GM12878 (cell line): ENCODE data around the gene GNG5. TPM values are rescaled to one million over a fixed set of nuclear protein-coding genes. Genes with fewer than 3 reads are reported as not detected.
A peak's percentile ranks its signal among the peaks of the same experiment; 100 is the strongest.

Experiments
- ATF7 ChIP-seq: fragments of 450-650 bp; IDR thresholded peaks from 2 replicates; pipeline ENCODE4 v1.6.1; 2016; ENCODE audit warnings: low read depth, mild to moderate bottlenecking
- BACH1 ChIP-seq: fragments of 450-650 bp; IDR thresholded peaks from 2 replicates; pipeline ENCODE4 v1.6.1; 2017; ENCODE audit warnings: mild to moderate bottlenecking, borderline replicate concordance
- DPF2 ChIP-seq: fragments of 450-650 bp; IDR thresholded peaks from 2 replicates; pipeline ENCODE4 v1.6.1; 2017; ENCODE audit warnings: mild to moderate bottlenecking
- ESRRA ChIP-seq: IDR thresholded peaks from 2 replicates; pipeline ENCODE4 v1.6.1; 2012; ENCODE audit warnings: mild to moderate bottlenecking, low read length, improper control_type of control experiment
- FOS ChIP-seq: IDR thresholded peaks from 3 replicates; pipeline ENCODE4 v1.6.1; 2011; ENCODE audit warnings: borderline replicate concordance; ENCODE audit not compliant: insufficient read length; ENCODE audit errors: extremely low read depth
- FOXM1 ChIP-seq: IDR thresholded peaks from 2 replicates; pipeline ENCODE4 v1.6.1; 2012; ENCODE audit warnings: low read depth, mild to moderate bottlenecking, inconsistent platforms, low read length, moderate library complexity
- GATAD2B ChIP-seq: fragments of 450-650 bp; conservative IDR thresholded peaks from 2 replicates; pipeline ENCODE4 v1.6.1; 2017; ENCODE audit warnings: low read depth, mild to moderate bottlenecking, moderate library complexity
- IRF4 ChIP-seq: IDR thresholded peaks from 2 replicates; pipeline ENCODE4 v1.6.1; 2011; ENCODE audit warnings: low read depth, low read length
- MEF2A ChIP-seq: IDR thresholded peaks from 2 replicates; pipeline ENCODE4 v1.6.1; 2011; ENCODE audit warnings: low read depth, mild to moderate bottlenecking, low read length, moderate library complexity; ENCODE audit not compliant: insufficient read depth
- MXI1 ChIP-seq: fragments of 150-350 bp; IDR thresholded peaks from 2 replicates; pipeline ENCODE4 v1.6.1; 2011; ENCODE audit warnings: low read depth, mild to moderate bottlenecking, inconsistent platforms, low read length, improper control_type of control experiment
- NR2F1 ChIP-seq: fragments of 450-650 bp; conservative IDR thresholded peaks from 2 replicates; pipeline ENCODE4 v1.6.1; 2017; ENCODE audit warnings: mild to moderate bottlenecking
- RB1 ChIP-seq: fragments of 450-650 bp; formaldehyde crosslinking; IDR thresholded peaks from 2 replicates; pipeline ENCODE4 v1.6.1; 2017; ENCODE audit warnings: mild to moderate bottlenecking, borderline replicate concordance
- RBBP5 ChIP-seq: fragments of 200-600 bp; sonication (generic); conservative IDR thresholded peaks from 2 replicates; pipeline ENCODE4 v1.6.1; 2016
- SMAD1 ChIP-seq: fragments of 450-650 bp; IDR thresholded peaks from 2 replicates; pipeline ENCODE4 v1.6.1; 2018; ENCODE audit warnings: mild to moderate bottlenecking, low read depth; ENCODE audit not compliant: partially characterized antibody
- TAF1 ChIP-seq: IDR thresholded peaks from 2 replicates; pipeline ENCODE4 v1.6.1; 2011; ENCODE audit warnings: mild to moderate bottlenecking, low read depth, low read length, borderline replicate concordance
- TBL1XR1 ChIP-seq: IDR thresholded peaks from 2 replicates; pipeline ENCODE4 v1.6.1; 2012; ENCODE audit warnings: low read depth, low read length, improper control_type of control experiment
- TCF12 ChIP-seq: IDR thresholded peaks from 2 replicates; pipeline ENCODE4 v1.6.1; 2011; ENCODE audit warnings: low read depth, mild to moderate bottlenecking, low read length
- ZNF207 ChIP-seq: fragments of 450-650 bp; IDR thresholded peaks from 2 replicates; pipeline ENCODE4 v1.6.1; 2014; ENCODE audit warnings: antibody characterized with exemption, mild to moderate bottlenecking, borderline replicate concordance
- ZNF274 ChIP-seq: IDR thresholded peaks from one replicate; pipeline ENCODE4 v1.8.0; 2011; ENCODE audit not compliant: insufficient read length, insufficient read depth
- polyA plus RNA-seq, 11 experiments: library from polyadenylated mRNA; depleted of rRNA in 4 of 11; unstranded in 6 of 11; stranded (reverse) in 5 of 11; fragments of >200 nt; fragmentation: Nextera tagmentation in 4 of 11; fragmentation: Illumina TruSeq in 1 of 11; extraction: Ambion mirVana in 4 of 11; extraction: Trizol in 1 of 11; gene quantifications; 1 replicate in 1 of 11; 2 replicates in 10 of 11; pipeline versions ENCODE4 v1.2.1 to v1.2.3, GENCODE V29; 2011 to 2016; ENCODE audit warnings: inconsistent platforms in 2 of 11, missing spikeins in 2 of 11, low read depth in 1 of 11
- total RNA-seq, 4 experiments: library from RNA; depleted of rRNA in 3 of 4; stranded (reverse); fragments of >200 nt in 3 of 4; fragmentation: Illumina TruSeq in 1 of 4; extraction: Trizol in 1 of 4; gene quantifications; 2 replicates each; pipeline versions ENCODE4 v1.2.1 to v1.2.3, GENCODE V29; 2013 to 2021
- TF ChIP-seq, protein P1 (sequence below): fragments of 450-650 bp; formaldehyde crosslinking; IDR thresholded peaks from 2 replicates; pipeline ENCODE4 v1.4.0; 2022; ENCODE audit warnings: mild to moderate bottlenecking, moderate library complexity
- TF ChIP-seq, protein P2 (sequence below): fragments of 450-650 bp; conservative IDR thresholded peaks from 2 replicates; pipeline ENCODE4 v1.6.1; 2017; ENCODE audit warnings: mild to moderate bottlenecking, moderate library complexity
- TF ChIP-seq, protein P3 (sequence below): fragments of 450-650 bp; IDR thresholded peaks from 2 replicates; pipeline ENCODE4 v1.6.1; 2016; ENCODE audit warnings: mild to moderate bottlenecking, moderate library complexity, borderline replicate concordance

The GNG5 gene
- total and polyA plus RNA-seq, 10 of the 15 experiments (the other 5 are each of a cell fraction or from before 2014, with no cell fraction given) = 69.8 to 613 (median 203) TPM

DNA sequence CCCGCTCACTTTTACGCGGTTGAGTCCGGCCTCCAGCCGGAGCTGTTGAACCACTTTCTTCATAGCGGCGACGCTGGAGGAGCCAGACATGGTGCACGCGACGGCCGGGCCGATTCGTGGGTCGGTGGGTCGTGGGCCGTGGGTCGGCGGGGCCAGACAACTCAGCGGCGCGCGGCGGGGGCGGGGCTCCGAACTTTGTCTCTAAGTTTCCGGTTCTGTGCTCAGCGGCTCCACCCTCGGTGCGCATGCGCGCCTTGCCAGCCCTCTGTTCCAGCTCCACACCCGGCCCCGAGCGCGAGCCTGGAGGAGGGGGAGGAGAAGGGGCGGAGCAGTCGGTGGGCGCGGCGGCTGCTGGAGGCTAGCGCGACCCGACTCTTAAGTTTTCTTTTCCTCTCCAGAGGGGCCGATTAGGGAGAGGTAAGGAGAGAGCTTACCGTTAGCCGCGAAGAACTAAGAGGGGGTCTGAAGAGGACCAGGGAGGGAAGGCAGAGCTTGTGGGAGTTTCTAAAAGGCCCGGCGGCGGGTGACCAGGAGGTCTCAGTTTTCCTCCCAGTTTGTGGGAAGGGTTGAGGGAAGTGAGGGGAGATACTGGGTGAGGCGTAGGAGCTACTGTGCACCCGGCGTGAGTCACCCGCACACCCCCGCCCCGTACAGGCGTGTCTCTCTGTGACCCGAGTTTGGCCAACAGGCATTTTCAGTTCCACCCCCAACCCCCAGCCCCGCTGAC lies at the start of gene GNG5, which contains the start of gene SPATA1 (continued):
- TF ChIP-seq FOS (no peak), ZNF207 (no peak; the same call in 1 of the 2 replicates), IRF4 (peak; percentile 45; the same call in 1 of the 2 replicates), TAF1 (peak; percentile 58), DPF2 (peak; percentile 73; the same call in 1 of the 2 replicates), RBBP5 (0 out of 2 replicates have a peak, but pooled peaks have one; percentile 27), ESRRA (no peak), NR2F1 (peak; percentile 90), GATAD2B (peak; percentile 36), RB1 (peak; percentile 2; the same call in 1 of the 2 replicates), SMAD1 (peak; percentile 64), TCF12 (peak; percentile 36; the same call in 1 of the 2 replicates), BACH1 (peak; percentile 81; the same call in 1 of the 2 replicates), FOXM1 (no peak), TBL1XR1 (no peak), MEF2A (no peak), ZNF274 (no peak), ATF7 (peak; percentile 79), MXI1 (peak; percentile 59; the same call in 1 of the 2 replicates)
- TF ChIP-seq, protein P1, sequence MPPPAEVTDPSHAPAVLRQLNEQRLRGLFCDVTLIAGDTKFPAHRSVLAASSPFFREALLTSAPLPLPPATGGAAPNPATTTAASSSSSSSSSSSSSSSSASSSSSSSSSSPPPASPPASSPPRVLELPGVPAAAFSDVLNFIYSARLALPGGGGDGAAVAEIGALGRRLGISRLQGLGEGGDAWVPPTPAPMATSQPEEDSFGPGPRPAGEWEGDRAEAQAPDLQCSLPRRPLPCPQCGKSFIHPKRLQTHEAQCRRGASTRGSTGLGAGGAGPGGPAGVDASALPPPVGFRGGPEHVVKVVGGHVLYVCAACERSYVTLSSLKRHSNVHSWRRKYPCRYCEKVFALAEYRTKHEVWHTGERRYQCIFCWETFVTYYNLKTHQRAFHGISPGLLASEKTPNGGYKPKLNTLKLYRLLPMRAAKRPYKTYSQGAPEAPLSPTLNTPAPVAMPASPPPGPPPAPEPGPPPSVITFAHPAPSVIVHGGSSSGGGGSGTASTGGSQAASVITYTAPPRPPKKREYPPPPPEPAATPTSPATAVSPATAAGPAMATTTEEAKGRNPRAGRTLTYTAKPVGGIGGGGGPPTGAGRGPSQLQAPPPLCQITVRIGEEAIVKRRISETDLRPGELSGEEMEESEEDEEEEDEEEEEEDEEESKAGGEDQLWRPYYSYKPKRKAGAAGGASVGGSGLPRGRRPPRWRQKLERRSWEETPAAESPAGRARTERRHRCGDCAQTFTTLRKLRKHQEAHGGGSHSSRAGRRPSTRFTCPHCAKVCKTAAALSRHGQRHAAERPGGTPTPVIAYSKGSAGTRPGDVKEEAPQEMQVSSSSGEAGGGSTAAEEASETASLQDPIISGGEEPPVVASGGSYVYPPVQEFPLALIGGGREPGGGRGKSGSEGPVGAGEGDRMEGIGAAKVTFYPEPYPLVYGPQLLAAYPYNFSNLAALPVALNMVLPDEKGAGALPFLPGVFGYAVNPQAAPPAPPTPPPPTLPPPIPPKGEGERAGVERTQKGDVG (CRISPR knock-in tag) = no peak
- TF ChIP-seq, protein P2, sequence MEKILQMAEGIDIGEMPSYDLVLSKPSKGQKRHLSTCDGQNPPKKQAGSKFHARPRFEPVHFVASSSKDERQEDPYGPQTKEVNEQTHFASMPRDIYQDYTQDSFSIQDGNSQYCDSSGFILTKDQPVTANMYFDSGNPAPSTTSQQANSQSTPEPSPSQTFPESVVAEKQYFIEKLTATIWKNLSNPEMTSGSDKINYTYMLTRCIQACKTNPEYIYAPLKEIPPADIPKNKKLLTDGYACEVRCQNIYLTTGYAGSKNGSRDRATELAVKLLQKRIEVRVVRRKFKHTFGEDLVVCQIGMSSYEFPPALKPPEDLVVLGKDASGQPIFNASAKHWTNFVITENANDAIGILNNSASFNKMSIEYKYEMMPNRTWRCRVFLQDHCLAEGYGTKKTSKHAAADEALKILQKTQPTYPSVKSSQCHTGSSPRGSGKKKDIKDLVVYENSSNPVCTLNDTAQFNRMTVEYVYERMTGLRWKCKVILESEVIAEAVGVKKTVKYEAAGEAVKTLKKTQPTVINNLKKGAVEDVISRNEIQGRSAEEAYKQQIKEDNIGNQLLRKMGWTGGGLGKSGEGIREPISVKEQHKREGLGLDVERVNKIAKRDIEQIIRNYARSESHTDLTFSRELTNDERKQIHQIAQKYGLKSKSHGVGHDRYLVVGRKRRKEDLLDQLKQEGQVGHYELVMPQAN = peak; percentile 16
- TF ChIP-seq, protein P3, sequence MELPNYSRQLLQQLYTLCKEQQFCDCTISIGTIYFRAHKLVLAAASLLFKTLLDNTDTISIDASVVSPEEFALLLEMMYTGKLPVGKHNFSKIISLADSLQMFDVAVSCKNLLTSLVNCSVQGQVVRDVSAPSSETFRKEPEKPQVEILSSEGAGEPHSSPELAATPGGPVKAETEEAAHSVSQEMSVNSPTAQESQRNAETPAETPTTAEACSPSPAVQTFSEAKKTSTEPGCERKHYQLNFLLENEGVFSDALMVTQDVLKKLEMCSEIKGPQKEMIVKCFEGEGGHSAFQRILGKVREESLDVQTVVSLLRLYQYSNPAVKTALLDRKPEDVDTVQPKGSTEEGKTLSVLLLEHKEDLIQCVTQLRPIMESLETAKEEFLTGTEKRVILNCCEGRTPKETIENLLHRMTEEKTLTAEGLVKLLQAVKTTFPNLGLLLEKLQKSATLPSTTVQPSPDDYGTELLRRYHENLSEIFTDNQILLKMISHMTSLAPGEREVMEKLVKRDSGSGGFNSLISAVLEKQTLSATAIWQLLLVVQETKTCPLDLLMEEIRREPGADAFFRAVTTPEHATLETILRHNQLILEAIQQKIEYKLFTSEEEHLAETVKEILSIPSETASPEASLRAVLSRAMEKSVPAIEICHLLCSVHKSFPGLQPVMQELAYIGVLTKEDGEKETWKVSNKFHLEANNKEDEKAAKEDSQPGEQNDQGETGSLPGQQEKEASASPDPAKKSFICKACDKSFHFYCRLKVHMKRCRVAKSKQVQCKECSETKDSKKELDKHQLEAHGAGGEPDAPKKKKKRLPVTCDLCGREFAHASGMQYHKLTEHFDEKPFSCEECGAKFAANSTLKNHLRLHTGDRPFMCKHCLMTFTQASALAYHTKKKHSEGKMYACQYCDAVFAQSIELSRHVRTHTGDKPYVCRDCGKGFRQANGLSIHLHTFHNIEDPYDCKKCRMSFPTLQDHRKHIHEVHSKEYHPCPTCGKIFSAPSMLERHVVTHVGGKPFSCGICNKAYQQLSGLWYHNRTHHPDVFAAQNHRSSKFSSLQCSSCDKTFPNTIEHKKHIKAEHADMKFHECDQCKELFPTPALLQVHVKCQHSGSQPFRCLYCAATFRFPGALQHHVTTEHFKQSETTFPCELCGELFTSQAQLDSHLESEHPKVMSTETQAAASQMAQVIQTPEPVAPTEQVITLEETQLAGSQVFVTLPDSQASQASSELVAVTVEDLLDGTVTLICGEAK = no peak
